Measurements from ENCODE around the gene COL4A1. TPM values are rescaled to one million over a fixed set of nuclear protein-coding genes. Genes with fewer than 3 reads are reported as not detected.

COL4A1 gene
- total RNA-seq, 1 donor from 2014 or later = 1,996 TPM

GRCh38 chr13:110138010-110138699, 168.8 kb downstream of the COL4A1 start:
- DNase-seq (ENCODE audit: low spot score) = no peak

GRCh38 chr13:110137680-110138009, 169.3 kb downstream of the COL4A1 start:
- DNase-seq (ENCODE audit: low spot score) = no peak

GRCh38 chr13:110136660-110137585, 170.0 kb downstream of the COL4A1 start:
- no peak for DNase-seq (ENCODE audit: low spot score)

- DNase-seq (ENCODE audit: low spot score) = no peak
Observed at GRCh38 chr13:110135977-110136597, 170.9 kb downstream of the COL4A1 start.

GRCh38 chr13:110134801-110135200, 172.2 kb downstream of the COL4A1 start:
- DNase-seq (ENCODE audit: low spot score) = no peak

GRCh38 chr13:110133425-110134235, 173.3 kb downstream of the COL4A1 start:
- no peak for DNase-seq (ENCODE audit: low spot score)

GRCh38 chr13:110132225-110132982, 174.6 kb downstream of the COL4A1 start:
- DNase-seq (ENCODE audit: low spot score) = no peak

GRCh38 chr13:110131424-110131823, 175.5 kb downstream of the COL4A1 start:
- DNase-seq (ENCODE audit: low spot score) = no peak

- DNase-seq (ENCODE audit: low spot score) = no peak
Observed at GRCh38 chr13:110130431-110130830, 176.5 kb downstream of the COL4A1 start.

- DNase-seq (ENCODE audit: low spot score) = no peak
Observed at GRCh38 chr13:110129539-110130186, 177.3 kb downstream of the COL4A1 start.

- DNase-seq (ENCODE audit: low spot score) = no peak
Observed at GRCh38 chr13:110129076-110129475, 177.9 kb downstream of the COL4A1 start.

GRCh38 chr13:110128546-110128945, 178.4 kb downstream of the COL4A1 start:
- no peak for DNase-seq (ENCODE audit: low spot score)

- DNase-seq (ENCODE audit: low spot score) = no peak
Observed at GRCh38 chr13:110127986-110128511, 178.9 kb downstream of the COL4A1 start.

- no peak for DNase-seq (ENCODE audit: low spot score)
Observed at GRCh38 chr13:110126391-110126961, 180.5 kb downstream of the COL4A1 start.

GRCh38 chr13:110125613-110126272, 181.2 kb downstream of the COL4A1 start:
- DNase-seq (ENCODE audit: low spot score) = no peak

GRCh38 chr13:110125157-110125556, 181.8 kb downstream of the COL4A1 start:
- DNase-seq (ENCODE audit: low spot score) = no peak

- DNase-seq (ENCODE audit: low spot score) = no peak
Observed at GRCh38 chr13:110124201-110124940, 182.6 kb downstream of the COL4A1 start.

All from mesenteric fat pad (tissue), 1 donor.